OCI-LY7 (cell line): ENCODE results near the gene DNAJC3.

Experiments
- EZH2phosphoT487 ChIP-seq: fragments of 200-600 bp; sonication (generic); IDR thresholded peaks from 2 replicates; pipeline ENCODE4 v1.6.1; 2018; ENCODE audit warnings: low read depth, borderline replicate concordance, mild to moderate bottlenecking, mixed run types, antibody characterized with exemption, low read length, moderate library complexity, mixed read lengths
- TF ChIP-seq, protein P1 (sequence below): fragments of 200-600 bp; sonication (generic); conservative IDR thresholded peaks from 2 replicates; pipeline ENCODE4 v1.5.1; 2014; ENCODE audit warnings: mild to moderate bottlenecking, antibody characterized with exemption, low read length, moderate library complexity, mixed read lengths

GRCh38 chr13:95791084-95791722, 114.3 kb downstream of the DNAJC3 start:
- TF ChIP-seq, protein P1, sequence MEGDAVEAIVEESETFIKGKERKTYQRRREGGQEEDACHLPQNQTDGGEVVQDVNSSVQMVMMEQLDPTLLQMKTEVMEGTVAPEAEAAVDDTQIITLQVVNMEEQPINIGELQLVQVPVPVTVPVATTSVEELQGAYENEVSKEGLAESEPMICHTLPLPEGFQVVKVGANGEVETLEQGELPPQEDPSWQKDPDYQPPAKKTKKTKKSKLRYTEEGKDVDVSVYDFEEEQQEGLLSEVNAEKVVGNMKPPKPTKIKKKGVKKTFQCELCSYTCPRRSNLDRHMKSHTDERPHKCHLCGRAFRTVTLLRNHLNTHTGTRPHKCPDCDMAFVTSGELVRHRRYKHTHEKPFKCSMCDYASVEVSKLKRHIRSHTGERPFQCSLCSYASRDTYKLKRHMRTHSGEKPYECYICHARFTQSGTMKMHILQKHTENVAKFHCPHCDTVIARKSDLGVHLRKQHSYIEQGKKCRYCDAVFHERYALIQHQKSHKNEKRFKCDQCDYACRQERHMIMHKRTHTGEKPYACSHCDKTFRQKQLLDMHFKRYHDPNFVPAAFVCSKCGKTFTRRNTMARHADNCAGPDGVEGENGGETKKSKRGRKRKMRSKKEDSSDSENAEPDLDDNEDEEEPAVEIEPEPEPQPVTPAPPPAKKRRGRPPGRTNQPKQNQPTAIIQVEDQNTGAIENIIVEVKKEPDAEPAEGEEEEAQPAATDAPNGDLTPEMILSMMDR = no peak
- no peak for TF ChIP-seq EZH2phosphoT487
